ENCODE measurements around the gene HHLA2. TPM values are rescaled to one million over a fixed set of nuclear protein-coding genes. Genes with fewer than 3 reads are reported as not detected.
"Not testable (repeated sequence)": the region's sequence is repeated elsewhere in the genome, so short reads cannot be mapped to it uniquely, and the experiment has no call there.

HHLA2 gene
- total RNA-seq, 5 donors from 2014 or later (not counting 1 experiment from before 2014, with no cell fraction given): 0.28 to 1.5 (median 0.35) TPM

GRCh38 chr3:108357042-108357441 is 60.7 kb downstream of the HHLA2 start:
- ChIA-PET CTCF (interaction anchor here in 1 of 2 donors (0.9 kb wide), 1 partner anchor 42 kb away, joined by 3 read pairs; no protein-coding TSS in a partner anchor), POLR2A (no interaction called here)
- Histone ChIP-seq H3K36me3 (ENCODE audit: control insufficient read depth in 2 of 2, extremely low read depth in 1 of 2, insufficient read depth in 1 of 2, low read length in 1 of 2) (no peaks in the 10 kb centered on the region), H3K27ac (ENCODE audit: low read length) (no peak overlapping the region), H3K27me3 (replicated peaks in 1 of 2; ENCODE audit: control insufficient read depth in 2 of 2, extremely low read depth in 1 of 2, insufficient read depth in 2 of 2, low read length in 1 of 2) (no peaks in the 10 kb centered on the region), H3K4me1 (ENCODE audit: control insufficient read depth in 1 of 2, extremely low read depth in 1 of 2, insufficient read depth in 2 of 2, low read length in 2 of 2) (no peaks in the 10 kb centered on the region), H3K9me3 (no peaks in the 10 kb centered on the region), H3K4me3 (ENCODE audit: control insufficient read depth in 1 of 2, extremely low read depth in 1 of 2, low read length in 1 of 2) (no peak overlapping the region)
- Mint-ChIP-seq H3K36me3 (no peaks in the 10 kb centered on the region), H3K27me3 (no peaks in the 10 kb centered on the region), H3K4me3 (no peak overlapping the region), H3K27ac (no peak overlapping the region), H3K4me1 (no peaks in the 10 kb centered on the region), H3K9me3 (no peaks in the 10 kb centered on the region)
- 83% methylated on average over 1 of the region's 2 CpGs for WGBS (ENCODE audit: insufficient coverage)
- DNase-seq (no peak), ATAC-seq (replicated peaks in 1 of 4) (no peak)

- no peak overlapping the region for H3K27ac Mint-ChIP-seq
These were observed 62.7 kb downstream of the HHLA2 start for GRCh38 chr3:108359011-108359410.

GRCh38 chr3:108376026-108376425 is 79.7 kb downstream of the HHLA2 start:
- no peak for DNase-seq
- Histone ChIP-seq H3K36me3 (ENCODE audit: control insufficient read depth in 2 of 2, extremely low read depth in 1 of 2, insufficient read depth in 1 of 2, low read length in 1 of 2) (no peaks in the 10 kb centered on the region), H3K27ac (ENCODE audit: low read length) (no peak overlapping the region), H3K9me3 (no peaks in the 10 kb centered on the region), H3K27me3 (replicated peaks in 1 of 2; ENCODE audit: control insufficient read depth in 2 of 2, extremely low read depth in 1 of 2, insufficient read depth in 2 of 2, low read length in 1 of 2) (no peaks in the 10 kb centered on the region), H3K4me3 (ENCODE audit: control insufficient read depth in 1 of 2, extremely low read depth in 1 of 2, low read length in 1 of 2) (no peak overlapping the region), H3K4me1 (ENCODE audit: control insufficient read depth in 1 of 2, extremely low read depth in 1 of 2, insufficient read depth in 2 of 2, low read length in 2 of 2) (no peaks in the 10 kb centered on the region)
- H3K9me3 Mint-ChIP-seq: no peaks in the 10 kb centered on the region
- no peak for ATAC-seq (replicated peaks in 1 of 4)
- no peak overlapping the region for H3K4me3 Mint-ChIP-seq
- CTCF ChIA-PET: no interaction called here
- H3K27me3 Mint-ChIP-seq: no peaks in the 10 kb centered on the region
- POLR2A ChIA-PET: no interaction called here
- no peaks in the 10 kb centered on the region for H3K4me1 Mint-ChIP-seq
- no peak overlapping the region for H3K27ac Mint-ChIP-seq
- no CpG with 5 or more reads among the region's 1 CpG for WGBS (ENCODE audit: insufficient coverage)
- H3K36me3 Mint-ChIP-seq: no peaks in the 10 kb centered on the region

More at GRCh38 chr3:108359011-108359410, 62.7 kb downstream of the HHLA2 start:
- H3K9me3 ChIP-seq: no peaks in the 10 kb centered on the region
- ATAC-seq (replicated peaks in 1 of 4) (no peak), DNase-seq (no peak)
- ChIA-PET CTCF (no interaction called here), POLR2A (no interaction called here)
- H3K9me3 Mint-ChIP-seq: no peaks in the 10 kb centered on the region
- no peaks in the 10 kb centered on the region for H3K36me3 Mint-ChIP-seq
- H3K4me1 Mint-ChIP-seq: no peaks in the 10 kb centered on the region
- no peak overlapping the region for H3K4me3 ChIP-seq (ENCODE audit: control insufficient read depth in 1 of 2, extremely low read depth in 1 of 2, low read length in 1 of 2)
- no peaks in the 10 kb centered on the region for H3K4me1 ChIP-seq (ENCODE audit: control insufficient read depth in 1 of 2, extremely low read depth in 1 of 2, insufficient read depth in 2 of 2, low read length in 2 of 2)
- no peak overlapping the region for H3K4me3 Mint-ChIP-seq
- no peak overlapping the region for H3K27ac ChIP-seq (ENCODE audit: low read length)
- H3K27me3 Mint-ChIP-seq: no peaks in the 10 kb centered on the region
- no CpG with 5 or more reads among the region's 2 CpGs for WGBS (ENCODE audit: insufficient coverage)
- H3K27me3 ChIP-seq (replicated peaks in 1 of 2; ENCODE audit: control insufficient read depth in 2 of 2, extremely low read depth in 1 of 2, insufficient read depth in 2 of 2, low read length in 1 of 2): no peaks in the 10 kb centered on the region
- no peaks in the 10 kb centered on the region for H3K36me3 ChIP-seq (ENCODE audit: control insufficient read depth in 2 of 2, extremely low read depth in 1 of 2, insufficient read depth in 1 of 2, low read length in 1 of 2)

DNA sequence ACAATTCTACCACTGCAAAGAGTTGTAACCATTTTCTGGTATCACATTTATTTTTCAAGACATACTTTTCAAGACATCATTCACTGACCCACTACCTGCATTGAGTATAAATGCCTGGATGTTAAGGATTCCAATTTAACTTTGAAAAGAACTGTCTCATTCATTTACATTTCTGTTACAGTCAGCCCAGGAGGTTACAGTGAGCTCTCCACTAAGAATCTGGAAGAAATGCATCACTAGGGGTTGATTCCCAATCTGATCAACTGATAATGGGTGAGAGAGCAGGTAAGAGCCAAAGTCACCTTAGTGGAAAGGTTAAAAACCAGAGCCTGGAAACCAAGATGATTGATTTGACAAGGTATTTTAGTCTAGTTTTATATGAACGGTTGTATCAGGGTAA is 81.0 kb downstream of the HHLA2 start:
- H3K9me3 Mint-ChIP-seq: no peaks in the 10 kb centered on the region
- no peaks in the 10 kb centered on the region for H3K9me3 ChIP-seq
- DNase-seq (no peak), ATAC-seq (replicated peaks in 1 of 4) (no peak)
- H3K4me3 ChIP-seq (ENCODE audit: control insufficient read depth in 1 of 2, extremely low read depth in 1 of 2, low read length in 1 of 2): no peak overlapping the region
- H3K27me3 Mint-ChIP-seq: no peaks in the 10 kb centered on the region
- no peaks in the 10 kb centered on the region for H3K4me1 Mint-ChIP-seq
- WGBS (ENCODE audit: insufficient coverage): 91% methylated on average over 1 of the region's 1 CpG
- H3K27me3 ChIP-seq (replicated peaks in 1 of 2; ENCODE audit: control insufficient read depth in 2 of 2, extremely low read depth in 1 of 2, insufficient read depth in 2 of 2, low read length in 1 of 2): no peaks in the 10 kb centered on the region
- no peak overlapping the region for H3K27ac Mint-ChIP-seq
- no peak overlapping the region for H3K4me3 Mint-ChIP-seq
- ChIA-PET POLR2A (no interaction called here), CTCF (interaction anchor here in 1 of 2 donors (0.6 kb wide), 1 partner anchor 288 kb away, joined by 3 read pairs; no protein-coding TSS in a partner anchor)
- no peaks in the 10 kb centered on the region for H3K36me3 Mint-ChIP-seq
- no peaks in the 10 kb centered on the region for H3K4me1 ChIP-seq (ENCODE audit: control insufficient read depth in 1 of 2, extremely low read depth in 1 of 2, insufficient read depth in 2 of 2, low read length in 2 of 2)
- no peak overlapping the region for H3K27ac ChIP-seq (ENCODE audit: low read length)
- H3K36me3 ChIP-seq (ENCODE audit: control insufficient read depth in 2 of 2, extremely low read depth in 1 of 2, insufficient read depth in 1 of 2, low read length in 1 of 2): no peaks in the 10 kb centered on the region

- H3K4me1 ChIP-seq (ENCODE audit: control insufficient read depth in 1 of 2, extremely low read depth in 1 of 2, insufficient read depth in 2 of 2, low read length in 2 of 2): no peaks in the 10 kb centered on the region
- no peaks in the 10 kb centered on the region for H3K27me3 ChIP-seq (replicated peaks in 1 of 2; ENCODE audit: control insufficient read depth in 2 of 2, extremely low read depth in 1 of 2, insufficient read depth in 2 of 2, low read length in 1 of 2)
- POLR2A ChIA-PET: no interaction called here
- ATAC-seq (replicated peaks in 1 of 4) (no peak), DNase-seq (no peak)
- no peaks in the 10 kb centered on the region for H3K27me3 Mint-ChIP-seq
- no peaks in the 10 kb centered on the region for H3K36me3 Mint-ChIP-seq
- no peak overlapping the region for H3K27ac Mint-ChIP-seq
- H3K9me3 Mint-ChIP-seq: no peaks in the 10 kb centered on the region
- H3K4me1 Mint-ChIP-seq: no peaks in the 10 kb centered on the region
- CTCF ChIA-PET: no interaction called here
- H3K9me3 ChIP-seq: no peaks in the 10 kb centered on the region
- H3K4me3 Mint-ChIP-seq: no peak overlapping the region
- H3K27ac ChIP-seq (ENCODE audit: low read length): no peak overlapping the region
- H3K36me3 ChIP-seq (ENCODE audit: control insufficient read depth in 2 of 2, extremely low read depth in 1 of 2, insufficient read depth in 1 of 2, low read length in 1 of 2): no peaks in the 10 kb centered on the region
- 100% methylated on average over 1 of the region's 4 CpGs for WGBS (ENCODE audit: insufficient coverage)
- H3K4me3 ChIP-seq (ENCODE audit: control insufficient read depth in 1 of 2, extremely low read depth in 1 of 2, low read length in 1 of 2): no peak overlapping the region
These were observed 82.0 kb downstream of the HHLA2 start for GRCh38 chr3:108378153-108378951.

DNA sequence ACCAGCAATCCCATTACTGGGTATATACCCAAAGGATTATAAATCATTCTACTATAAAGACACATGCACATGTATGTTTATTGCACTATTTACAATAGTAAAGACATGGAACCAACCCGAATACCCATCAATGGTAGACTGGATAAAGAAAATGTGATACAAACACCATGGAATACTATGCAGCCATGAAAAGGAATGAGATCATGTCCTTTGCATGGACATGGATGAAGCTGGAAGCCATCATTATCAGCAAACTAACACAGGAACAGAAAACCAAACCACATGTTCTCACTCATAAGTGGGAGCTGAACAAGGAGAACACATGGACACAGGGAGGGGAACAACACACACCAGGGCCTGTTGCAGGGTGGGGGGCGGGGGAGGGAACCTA is 82.6 kb downstream of the HHLA2 start:
- H3K4me3 Mint-ChIP-seq; CTCF ChIA-PET; H3K4me1 ChIP-seq (ENCODE audit: control insufficient read depth in 1 of 2, extremely low read depth in 1 of 2, insufficient read depth in 2 of 2, low read length in 2 of 2); H3K36me3 ChIP-seq (ENCODE audit: control insufficient read depth in 2 of 2, extremely low read depth in 1 of 2, insufficient read depth in 1 of 2, low read length in 1 of 2); H3K36me3 Mint-ChIP-seq; H3K27ac ChIP-seq (ENCODE audit: low read length); H3K4me1 Mint-ChIP-seq; H3K27ac Mint-ChIP-seq; H3K4me3 ChIP-seq (ENCODE audit: control insufficient read depth in 1 of 2, extremely low read depth in 1 of 2, low read length in 1 of 2); H3K9me3 ChIP-seq; ATAC-seq (replicated peaks in 1 of 4); H3K27me3 ChIP-seq (replicated peaks in 1 of 2; ENCODE audit: control insufficient read depth in 2 of 2, extremely low read depth in 1 of 2, insufficient read depth in 2 of 2, low read length in 1 of 2); H3K9me3 Mint-ChIP-seq; DNase-seq; H3K27me3 Mint-ChIP-seq; POLR2A ChIA-PET: not testable (repeated sequence)
- no CpG with 5 or more reads among the region's 2 CpGs for WGBS (ENCODE audit: insufficient coverage)
